CD4-positive, alpha-beta T cell treated with Interleukin-2 at 100 ng/mL for 4 hours (primary cell): ENCODE measurements around the gene LY6G6F.

Source experiments
- DNase-seq: peaks from one replicate; pipeline ENCODE4 v3.0.0-alpha.2; 2020; ENCODE audit warnings: low spot score

LY6G6F gene

DNA sequence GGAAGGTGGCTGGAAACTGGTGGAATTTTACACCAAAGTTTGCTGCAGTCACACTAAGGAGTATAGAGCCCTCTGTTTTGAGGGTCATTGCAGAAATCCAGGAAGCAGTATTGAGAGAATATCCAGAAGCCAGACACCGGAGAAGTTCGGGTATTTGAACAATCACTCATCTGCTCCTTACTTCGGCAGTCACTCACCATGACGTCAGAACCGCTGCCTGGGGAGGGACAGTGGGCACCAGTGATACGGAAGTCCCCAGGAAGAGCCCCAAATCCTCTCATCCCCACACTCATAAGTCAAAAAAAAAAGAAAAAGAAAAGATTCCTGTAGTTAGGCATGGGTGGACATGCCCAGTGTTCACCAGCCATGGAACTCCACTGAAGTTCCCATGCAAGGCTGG, 29.8 kb upstream of the LY6G6F start:
- DNase-seq, result no peak

DNA sequence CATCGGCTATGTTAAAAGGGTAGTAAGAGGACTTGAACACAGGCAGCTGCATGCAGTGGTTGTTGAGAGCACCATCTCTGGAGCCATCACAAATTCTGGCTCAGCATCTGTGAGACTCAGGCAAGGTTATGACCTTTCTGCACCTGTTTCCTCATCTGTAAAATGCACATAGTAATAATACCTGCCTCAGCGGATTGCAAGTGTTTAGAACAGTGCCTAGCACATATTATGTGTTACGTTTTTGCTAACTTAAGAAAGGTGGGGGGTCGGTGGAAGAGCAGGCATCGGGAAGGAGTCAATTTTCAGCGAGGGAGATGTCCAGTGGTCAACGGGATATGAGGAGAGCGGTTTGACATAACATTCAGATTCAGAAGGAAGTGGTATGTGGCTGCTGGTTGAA, 28.7 kb upstream of the LY6G6F start:
- no peak for DNase-seq

DNA sequence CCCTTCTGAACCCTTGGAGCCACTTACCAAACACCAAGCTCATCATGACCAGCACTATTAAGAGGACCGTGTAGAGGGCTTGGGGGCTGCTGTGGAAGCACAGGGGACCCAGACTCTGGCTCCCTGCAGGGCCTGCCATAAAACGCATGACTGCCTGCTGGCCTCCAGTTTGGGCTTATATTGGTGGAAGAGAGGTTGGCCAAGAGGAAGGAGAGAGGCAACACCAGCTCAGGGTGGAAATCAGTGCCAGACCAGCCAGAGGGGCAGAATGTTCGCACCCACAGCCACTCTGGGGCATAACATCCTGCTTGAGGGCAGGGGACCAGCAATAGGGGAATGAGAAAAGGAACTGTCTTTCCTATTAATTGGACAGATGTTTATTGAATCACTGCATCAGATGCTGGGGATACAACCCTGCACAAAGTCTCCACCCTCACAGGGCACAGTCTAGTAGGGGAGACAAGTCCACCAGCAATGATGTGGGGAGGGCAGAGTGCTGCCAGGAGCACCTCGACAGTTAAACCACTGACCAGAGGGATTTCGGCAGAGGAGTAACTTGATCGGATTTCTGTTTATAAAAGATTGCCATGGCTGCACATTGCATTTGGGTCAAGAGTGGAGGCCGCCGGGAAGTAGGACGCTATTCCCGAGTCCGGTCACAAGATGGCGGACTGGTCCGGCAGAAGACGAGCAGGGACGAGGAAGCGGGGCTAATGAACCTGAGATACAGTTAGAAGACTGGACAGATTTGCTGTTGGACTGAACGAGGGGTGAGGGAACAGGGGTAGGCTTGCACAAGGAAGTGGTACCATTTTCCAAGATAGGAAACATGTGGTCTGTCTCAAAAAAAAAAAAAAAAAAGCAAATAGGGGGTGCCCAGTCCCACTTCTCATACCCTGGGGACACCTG, 26.2 kb upstream of the LY6G6F start, which contains the start of gene LY6G5C:
TSS of gene LY6G5C (minus strand) at position 842 of the 909 bp plus-strand sequence. CDS start at position 148, 694 bp downstream.
- peak; percentile 78 for DNase-seq

- DNase-seq, result peak; percentile 43
Observed at GRCh38 chr6:31681135-31681671, 25.5 kb upstream of the LY6G6F start.

DNA sequence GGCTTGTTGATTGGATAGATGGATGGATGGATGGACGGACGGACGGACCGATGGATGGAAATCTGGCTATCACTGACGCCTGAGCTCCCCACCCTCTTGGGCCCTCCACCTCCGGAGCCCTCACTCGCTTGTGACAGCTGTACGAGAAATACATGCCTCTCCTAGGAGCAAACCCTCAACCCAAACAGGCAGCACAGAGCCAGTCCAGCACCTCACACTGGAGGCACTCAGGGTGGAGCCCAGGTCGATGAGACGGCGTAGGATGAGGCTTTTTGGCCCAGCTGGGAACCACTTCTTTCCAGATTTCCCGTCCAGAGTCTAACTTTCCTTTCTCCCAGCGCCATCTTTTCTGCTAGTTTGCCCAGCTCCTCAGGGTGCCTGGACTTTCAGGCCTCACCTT, 23.1 kb upstream of the LY6G6F start:
- DNase-seq, result no peak

- no peak for DNase-seq
Observed at GRCh38 chr6:31686483-31686882, 20.2 kb upstream of the LY6G6F start.

DNA sequence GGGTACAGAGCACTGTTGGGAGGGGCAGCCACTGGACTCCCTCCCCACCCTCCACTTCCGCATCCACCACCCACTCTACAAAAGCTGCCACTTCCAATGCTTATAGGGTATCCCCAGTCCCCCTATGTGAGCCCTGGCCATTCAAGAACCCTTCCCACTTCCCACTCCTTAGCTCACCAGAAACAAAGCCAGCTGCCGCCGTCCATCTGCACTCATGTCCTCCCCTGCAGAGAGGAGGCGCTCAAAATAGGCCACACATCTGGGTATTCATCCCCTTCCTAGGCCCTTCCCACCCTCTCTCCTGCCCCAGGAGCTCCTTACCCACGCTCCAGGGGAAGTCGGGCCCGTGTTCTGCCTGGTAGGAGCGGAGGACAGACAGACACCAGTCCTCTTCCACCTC, 19.3 kb upstream of the LY6G6F start:
- DNase-seq, result no peak

GRCh38 chr6:31687860-31688693, 18.6 kb upstream of the LY6G6F start:
- DNase-seq, result no peak

DNA sequence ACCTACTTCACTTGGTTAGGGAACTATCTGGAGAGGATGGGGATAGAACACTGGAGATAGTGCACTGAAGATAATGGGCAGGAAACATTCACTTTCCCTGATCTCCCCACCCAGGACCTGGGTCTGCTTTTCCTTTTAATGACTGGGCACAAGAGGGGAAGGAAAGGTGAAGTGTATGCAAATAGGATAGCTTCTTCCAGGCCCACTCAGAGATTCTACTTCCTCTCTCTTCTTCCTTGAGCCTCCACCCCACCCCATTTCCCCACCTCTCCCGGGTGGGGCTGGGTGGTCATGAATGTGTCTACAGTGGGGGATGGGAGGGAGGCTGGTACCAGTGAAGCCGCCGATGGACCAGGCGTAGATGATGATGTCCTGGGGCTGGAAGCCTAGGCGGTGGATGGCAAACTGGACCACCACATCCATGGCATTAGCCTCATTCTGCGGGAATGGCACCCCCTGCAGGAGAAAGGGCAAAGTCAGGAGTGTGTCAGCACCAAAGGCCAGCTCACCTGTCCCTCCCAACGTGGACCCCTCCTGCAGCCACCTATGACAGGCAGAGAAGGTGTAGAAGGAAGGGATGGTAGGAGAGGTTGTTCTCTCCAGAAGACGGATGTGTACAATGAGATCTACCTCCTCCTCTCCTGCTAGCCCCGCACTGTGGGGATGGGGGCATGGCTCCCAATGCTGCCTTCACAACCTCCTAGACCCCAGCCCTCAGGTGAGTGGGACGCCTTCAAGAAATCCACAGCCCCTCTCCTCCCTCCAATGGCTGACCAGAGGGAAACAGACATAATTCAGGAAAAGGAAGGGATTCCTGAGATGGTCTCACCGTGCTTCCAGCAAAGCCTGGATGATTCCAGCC, 17.2 kb upstream of the LY6G6F start:
- no peak for DNase-seq

DNA sequence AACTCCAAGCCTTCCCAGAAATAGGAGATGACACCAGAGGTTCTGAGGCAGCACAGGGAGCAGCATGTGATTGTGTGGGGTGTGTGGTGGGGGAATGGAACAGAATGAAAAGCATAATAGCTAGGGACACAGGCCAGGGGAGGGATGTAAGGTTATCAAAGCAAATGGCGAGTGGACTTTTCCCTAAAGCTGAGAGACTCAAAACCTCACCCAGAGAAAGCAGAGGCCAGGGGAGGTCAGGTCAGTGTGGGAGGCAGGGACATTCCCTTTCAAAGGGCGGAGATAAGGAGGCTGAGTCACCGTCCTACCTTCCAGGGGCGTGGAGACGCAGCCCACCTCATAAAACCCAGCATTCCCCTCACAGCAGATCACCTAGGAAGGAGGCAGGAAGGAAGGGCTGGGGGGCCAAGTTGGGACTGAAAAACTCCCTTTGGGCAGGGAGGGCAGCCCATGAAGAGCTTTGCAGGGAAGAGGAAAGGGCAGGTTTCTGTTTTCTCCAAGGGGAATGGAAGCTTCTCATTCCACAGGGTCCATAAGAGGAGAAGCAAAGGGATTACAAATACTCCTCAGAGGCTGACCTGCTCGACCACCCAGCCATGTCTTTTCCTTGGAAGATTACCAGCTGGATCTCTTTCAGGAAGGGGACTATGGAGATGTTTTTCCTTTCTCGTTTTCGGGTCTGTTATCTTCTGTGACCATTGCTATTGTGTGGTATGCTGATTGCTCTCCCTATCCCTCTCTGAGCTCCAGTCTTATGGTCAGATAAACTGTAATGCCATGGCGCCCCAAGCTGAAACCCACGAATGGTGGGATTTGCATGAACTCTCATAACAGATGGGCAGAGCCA, 16.2 kb upstream of the LY6G6F start:
- DNase-seq, result no peak

GRCh38 chr6:31691078-31691463, 15.6 kb upstream of the LY6G6F start:
- no peak for DNase-seq

GRCh38 chr6:31691564-31692108, 15.0 kb upstream of the LY6G6F start:
- no peak for DNase-seq

DNA sequence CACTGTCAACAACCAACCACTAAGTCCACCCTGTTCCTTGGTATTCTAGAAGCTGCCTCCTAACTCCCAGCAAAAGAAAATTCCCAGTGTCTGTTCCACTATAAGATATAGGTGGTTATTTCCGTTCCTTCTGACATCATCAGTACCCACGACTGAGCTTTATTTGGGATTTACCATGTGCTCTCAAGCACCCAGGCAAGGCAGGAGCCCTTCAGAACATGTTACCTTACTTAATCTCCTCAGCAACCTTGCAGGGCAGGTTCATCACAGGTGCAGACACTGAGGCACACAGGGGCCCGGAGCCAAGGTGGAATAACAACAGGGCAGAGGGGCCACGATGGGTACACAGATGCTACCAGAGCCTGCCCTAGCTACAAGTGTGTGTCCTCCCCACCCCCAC, 14.3 kb upstream of the LY6G6F start:
- DNase-seq, result no peak

DNA sequence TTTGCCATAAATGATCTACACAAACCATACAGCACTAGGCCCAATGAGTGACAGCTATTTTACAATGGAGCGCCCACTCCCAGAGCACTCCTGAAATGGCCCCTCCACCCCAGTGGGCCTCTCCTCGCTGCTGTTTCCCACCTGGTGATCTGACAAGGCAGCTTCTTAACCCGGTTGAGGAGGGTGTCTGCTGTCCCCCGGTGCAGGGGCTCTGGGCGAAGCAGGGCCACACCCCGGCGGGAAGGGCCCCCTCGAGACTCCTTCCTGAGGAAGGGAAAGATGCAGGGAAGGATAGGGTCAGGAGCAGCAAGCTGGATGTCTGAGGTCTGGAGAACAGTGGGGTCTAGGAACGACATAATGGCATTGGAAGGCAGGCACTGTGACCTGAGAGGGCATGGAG, 13.8 kb upstream of the LY6G6F start:
- DNase-seq, result no peak

- no peak for DNase-seq
Observed at GRCh38 chr6:31693535-31693934, 13.1 kb upstream of the LY6G6F start.

GRCh38 chr6:31697555-31697954, 9.1 kb upstream of the LY6G6F start:
- DNase-seq, result peak; percentile 11

- DNase-seq, result no peak
Observed at GRCh38 chr6:31700740-31701401, 5.8 kb upstream of the LY6G6F start.

GRCh38 chr6:31701666-31702404, 4.8 kb upstream of the LY6G6F start:
- no peak for DNase-seq

- DNase-seq, result peak; percentile 7
Observed at GRCh38 chr6:31702405-31702818, 4.3 kb upstream of the LY6G6F start.
